ENCODE measurements around the gene IL36A.

The IL36A gene

GRCh38 chr2:113036763-113037162, 31.5 kb downstream of the IL36A start:
- no peak overlapping the region for H3K4me3 ChIP-seq (ENCODE audit: control insufficient read depth, low read depth, low read length)

DNA sequence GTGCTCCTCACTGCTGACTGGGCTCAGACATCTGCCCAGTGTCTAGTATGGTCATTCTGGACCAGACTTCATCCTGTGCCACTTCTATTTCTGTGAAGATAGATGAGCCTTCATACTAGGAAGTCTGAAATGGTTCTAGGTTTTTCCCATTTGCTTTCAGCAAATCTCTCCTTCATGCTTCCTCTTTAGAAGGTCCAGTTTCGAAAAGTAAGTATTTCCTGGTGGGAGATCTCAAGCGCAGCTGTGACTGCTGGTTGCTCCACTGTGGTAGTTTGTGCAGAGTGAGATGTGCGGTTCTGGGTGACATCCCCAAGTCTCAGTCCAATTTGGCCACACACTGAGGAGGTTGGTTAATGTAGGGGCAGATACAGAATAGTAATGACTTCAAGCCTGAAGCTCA, 33.0 kb downstream of the IL36A start:
- H3K4me3 ChIP-seq (ENCODE audit: control insufficient read depth, low read depth, low read length), result no peak overlapping the region
- no peak for DNase-seq (ENCODE audit: low read depth)
- TF ChIP-seq, protein P1, sequence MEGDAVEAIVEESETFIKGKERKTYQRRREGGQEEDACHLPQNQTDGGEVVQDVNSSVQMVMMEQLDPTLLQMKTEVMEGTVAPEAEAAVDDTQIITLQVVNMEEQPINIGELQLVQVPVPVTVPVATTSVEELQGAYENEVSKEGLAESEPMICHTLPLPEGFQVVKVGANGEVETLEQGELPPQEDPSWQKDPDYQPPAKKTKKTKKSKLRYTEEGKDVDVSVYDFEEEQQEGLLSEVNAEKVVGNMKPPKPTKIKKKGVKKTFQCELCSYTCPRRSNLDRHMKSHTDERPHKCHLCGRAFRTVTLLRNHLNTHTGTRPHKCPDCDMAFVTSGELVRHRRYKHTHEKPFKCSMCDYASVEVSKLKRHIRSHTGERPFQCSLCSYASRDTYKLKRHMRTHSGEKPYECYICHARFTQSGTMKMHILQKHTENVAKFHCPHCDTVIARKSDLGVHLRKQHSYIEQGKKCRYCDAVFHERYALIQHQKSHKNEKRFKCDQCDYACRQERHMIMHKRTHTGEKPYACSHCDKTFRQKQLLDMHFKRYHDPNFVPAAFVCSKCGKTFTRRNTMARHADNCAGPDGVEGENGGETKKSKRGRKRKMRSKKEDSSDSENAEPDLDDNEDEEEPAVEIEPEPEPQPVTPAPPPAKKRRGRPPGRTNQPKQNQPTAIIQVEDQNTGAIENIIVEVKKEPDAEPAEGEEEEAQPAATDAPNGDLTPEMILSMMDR (IDR thresholded peaks at IDR 0.05; ENCODE audit: control insufficient read depth, insufficient read depth, low read depth, low read length, missing control alignments), result no peak

More at GRCh38 chr2:113036763-113037162, 31.5 kb downstream of the IL36A start:
- DNase-seq (ENCODE audit: low read depth), result no peak
- TF ChIP-seq, protein P1 (IDR thresholded peaks at IDR 0.05; ENCODE audit: control insufficient read depth, insufficient read depth, low read depth, low read length, missing control alignments), result no peak

- DNase-seq (ENCODE audit: low read depth), result no peak
- TF ChIP-seq, protein P1 (IDR thresholded peaks at IDR 0.05; ENCODE audit: control insufficient read depth, insufficient read depth, low read depth, low read length, missing control alignments), result no peak
- H3K4me3 ChIP-seq (ENCODE audit: control insufficient read depth, low read depth, low read length), result no peak overlapping the region
Observed at GRCh38 chr2:113039158-113039557, 33.9 kb downstream of the IL36A start.

- no peak overlapping the region for H3K4me3 ChIP-seq (ENCODE audit: control insufficient read depth, low read depth, low read length)
- TF ChIP-seq, protein P1 (IDR thresholded peaks at IDR 0.05; ENCODE audit: control insufficient read depth, insufficient read depth, low read depth, low read length, missing control alignments), result no peak
- no peak for DNase-seq (ENCODE audit: low read depth)
Observed at GRCh38 chr2:113039719-113040118, 34.5 kb downstream of the IL36A start.

- no peak overlapping the region for H3K4me3 ChIP-seq (ENCODE audit: control insufficient read depth, low read depth, low read length)
- no peak for DNase-seq (ENCODE audit: low read depth)
- TF ChIP-seq, protein P1 (IDR thresholded peaks at IDR 0.05; ENCODE audit: control insufficient read depth, insufficient read depth, low read depth, low read length, missing control alignments), result no peak
Observed at GRCh38 chr2:113041871-113042270, 36.6 kb downstream of the IL36A start.

GRCh38 chr2:113046465-113046864, 41.2 kb downstream of the IL36A start:
- TF ChIP-seq, protein P1 (IDR thresholded peaks at IDR 0.05; ENCODE audit: control insufficient read depth, insufficient read depth, low read depth, low read length, missing control alignments), result no peak
- DNase-seq (ENCODE audit: low read depth), result no peak
- no peak overlapping the region for H3K4me3 ChIP-seq (ENCODE audit: control insufficient read depth, low read depth, low read length)
